PC-3 (cell line): ENCODE measurements around the gene RDH16. TPM values are rescaled to one million over a fixed set of nuclear protein-coding genes. Genes with fewer than 3 reads are reported as not detected.

ENCODE experiments used
- ATAC-seq: fragments of 200-7000 bp; cut with Tn5 transposase; 2 replicates; pipeline ENCODE4 v1.9.1; 2020; ENCODE audit warnings: mild to moderate bottlenecking, moderate library complexity
- BruUV-seq: library from RNA; stranded (reverse); fragments of 400-500 nt; replicated peaks from 2 replicates; lab custom pipeline; 2021; lab: Mats Ljungman, UMichigan
- CTCF ChIA-PET: fragments of 300-600 bp; sonication (Branson Sonifier 250); formaldehyde crosslinking; loops from one replicate; lab custom pipeline; 2022; ENCODE audit warnings: antibody characterized with exemption; lab: Charles Lee
- POLR2A ChIA-PET: fragments of 300-600 bp; sonication (Branson Sonifier 250); formaldehyde crosslinking; loops from one replicate; lab custom pipeline; 2022; ENCODE audit warnings: antibody characterized with exemption; ENCODE audit not compliant: unreplicated experiment; lab: Charles Lee
- DNase-seq: peaks from one replicate; pipeline ENCODE4 v3.0.0-alpha.2; 2015
- H2AFZ ChIP-seq: fragments of 300-600 bp; sonication (generic); 2 replicates; pipeline ENCODE4 v1.6.0; 2016; ENCODE audit warnings: antibody characterized with exemption, low read length
- H3F3A ChIP-seq: fragments of 300-600 bp; sonication (generic); one replicate; pipeline ENCODE4 v1.6.0; 2017; ENCODE audit warnings: antibody characterized with exemption, low read length, control low read depth, mild to moderate bottlenecking; ENCODE audit not compliant: unreplicated experiment
- H3K27ac ChIP-seq: fragments of 300-600 bp; sonication (generic); 2 replicates; pipeline ENCODE4 v1.5.1; 2016; ENCODE audit warnings: mild to moderate bottlenecking, low read length
- H3K27me3 ChIP-seq: fragments of 300-600 bp; sonication (generic); 2 replicates; pipeline ENCODE4 v1.6.1; 2016; ENCODE audit warnings: low read length, mixed read lengths
- H3K36me3 ChIP-seq: fragments of 300-600 bp; sonication (generic); 2 replicates; pipeline ENCODE4 v1.6.1; 2016; ENCODE audit warnings: low read depth, mixed run types, low read length, mixed read lengths
- H3K4me1 ChIP-seq: fragments of 300-600 bp; sonication (generic); 2 replicates; pipeline ENCODE4 v1.5.1; 2016; ENCODE audit warnings: low read length; ENCODE audit not compliant: insufficient read depth
- H3K4me2 ChIP-seq: fragments of 300-600 bp; sonication (generic); 2 replicates; pipeline ENCODE4 v1.6.0; 2016; ENCODE audit warnings: low read length
- H3K4me3 ChIP-seq: fragments of 300-600 bp; sonication (generic); 2 replicates; pipeline ENCODE4 v1.5.1; 2016; ENCODE audit warnings: mild to moderate bottlenecking, low read length, mixed read lengths
- H3K79me2 ChIP-seq: fragments of 300-600 bp; sonication (generic); 2 replicates; pipeline ENCODE4 v1.6.1; 2017; ENCODE audit warnings: low read length, mixed read lengths
- H3K9ac ChIP-seq: fragments of 300-600 bp; sonication (generic); 2 replicates; pipeline ENCODE4 v1.6.0; 2016; ENCODE audit warnings: mild to moderate bottlenecking, low read length
- H3K9me2 ChIP-seq: fragments of 300-600 bp; sonication (generic); replicated peaks from 2 replicates; pipeline ENCODE4 v1.6.1; 2016; ENCODE audit warnings: mixed run types, low read length, mixed read lengths
- H3K9me3 ChIP-seq: fragments of 300-600 bp; sonication (generic); 2 replicates; pipeline ENCODE4 v1.6.1; 2016; ENCODE audit warnings: low read length, mixed read lengths
- H4K20me1 ChIP-seq: fragments of 300-600 bp; sonication (generic); 2 replicates; pipeline ENCODE4 v1.6.1; 2016; ENCODE audit warnings: low read length, mixed read lengths
- CTCF ChIP-seq: fragments of 300-600 bp; sonication (generic); conservative IDR thresholded peaks from 2 replicates; pipeline ENCODE4 v1.5.1; 2017; ENCODE audit warnings: antibody characterized with exemption, low read depth, mild to moderate bottlenecking, low read length
- EZH2 ChIP-seq: fragments of 300-600 bp; sonication (generic); IDR thresholded peaks from one replicate; pipeline ENCODE4 v1.6.1; 2017; ENCODE audit warnings: antibody characterized with exemption, mild to moderate bottlenecking, low read length; ENCODE audit not compliant: unreplicated experiment
- EZH2phosphoT487 ChIP-seq: fragments of 300-600 bp; sonication (generic); IDR thresholded peaks from 2 replicates; pipeline ENCODE4 v1.6.1; 2018; ENCODE audit warnings: mild to moderate bottlenecking, antibody characterized with exemption, low read length, borderline replicate concordance
- intact Hi-C: fragments of 100-400 bp; cut with micrococcal nuclease; formaldehyde crosslinking; loops from 2 replicates; pipeline ENCODE4 v1.9.0; 2023
- total RNA-seq: library from RNA; depleted of rRNA; stranded (reverse); fragments of >200 nt; gene quantifications from 2 replicates; pipeline ENCODE4 v1.2.3, GENCODE V29; 2014

Gene RDH16
- total RNA-seq, 1 experiment from 2014 or later, result 0.73 TPM

- Histone ChIP-seq H3K9me2 (no peaks in the 10 kb centered on the region), H3K4me3 (no peak overlapping the region), H3K4me1 (no peaks in the 10 kb centered on the region), H3K27me3 (no peaks in the 10 kb centered on the region), H2AFZ (no peak overlapping the region), H3K9ac (no peak overlapping the region), H3F3A (no peaks in the 10 kb centered on the region), H3K4me2 (no peak overlapping the region), H4K20me1 (no peaks in the 10 kb centered on the region), H3K79me2 (no peaks in the 10 kb centered on the region), H3K27ac (no peak overlapping the region), H3K36me3 (no peaks in the 10 kb centered on the region), H3K9me3 (no peaks in the 10 kb centered on the region)
- no TSS peak for BruUV-seq
- TF ChIP-seq EZH2, result no peak
- TF ChIP-seq CTCF, result no peak
- no peak for TF ChIP-seq EZH2phosphoT487
- ChIA-PET CTCF (no interaction called here), POLR2A (no interaction called here)
- intact Hi-C loops, result no loop called here
- no peak for ATAC-seq
- DNase-seq, result no peak
Measured at GRCh38 chr12:56916996-56917333, 40.4 kb downstream of the RDH16 start.

- no peaks in the 10 kb centered on the region for H3K9me2 ChIP-seq
- H3K9ac ChIP-seq, result no peak overlapping the region
- POLR2A ChIA-PET, result no interaction called here
- CTCF ChIA-PET, result no interaction called here
- ATAC-seq, result no peak
- TF ChIP-seq EZH2, result no peak
- no peak for TF ChIP-seq EZH2phosphoT487
- TF ChIP-seq CTCF, result no peak
- no peak for DNase-seq
- BruUV-seq, result no TSS peak
- no peaks in the 10 kb centered on the region for H3K4me1 ChIP-seq
- H3K27ac ChIP-seq, result no peak overlapping the region
- H3K4me2 ChIP-seq, result no peak overlapping the region
- no peaks in the 10 kb centered on the region for H3K36me3 ChIP-seq
- no peak overlapping the region for H3K4me3 ChIP-seq
- intact Hi-C loops, result no loop called here
- H4K20me1 ChIP-seq, result no peaks in the 10 kb centered on the region
- H2AFZ ChIP-seq, result no peak overlapping the region
- no peaks in the 10 kb centered on the region for H3K9me3 ChIP-seq
- H3K27me3 ChIP-seq, result no peaks in the 10 kb centered on the region
- no peaks in the 10 kb centered on the region for H3F3A ChIP-seq
- no peaks in the 10 kb centered on the region for H3K79me2 ChIP-seq
Measured at GRCh38 chr12:56916296-56916995, 41.0 kb downstream of the RDH16 start.

- DNase-seq (no peak), ATAC-seq (no peak)
- no peaks in the 10 kb centered on the region for H3K4me1 ChIP-seq
- H3K4me2 ChIP-seq, result no peak overlapping the region
- intact Hi-C loops, result no loop called here
- no peak overlapping the region for H2AFZ ChIP-seq
- H3K27me3 ChIP-seq, result no peaks in the 10 kb centered on the region
- H3K9me3 ChIP-seq, result no peaks in the 10 kb centered on the region
- no TSS peak for BruUV-seq
- no peak overlapping the region for H3K27ac ChIP-seq
- no peak overlapping the region for H3K9ac ChIP-seq
- H3F3A ChIP-seq, result no peaks in the 10 kb centered on the region
- CTCF ChIA-PET, result no interaction called here
- H3K79me2 ChIP-seq, result no peaks in the 10 kb centered on the region
- no peaks in the 10 kb centered on the region for H4K20me1 ChIP-seq
- H3K36me3 ChIP-seq, result no peaks in the 10 kb centered on the region; the same call in 1 of the 2 replicates
- no peaks in the 10 kb centered on the region for H3K9me2 ChIP-seq
- H3K4me3 ChIP-seq, result no peak overlapping the region
- POLR2A ChIA-PET, result no interaction called here
- TF ChIP-seq CTCF (no peak), EZH2 (no peak), EZH2phosphoT487 (no peak)
Measured at GRCh38 chr12:56914724-56915123, 42.7 kb downstream of the RDH16 start.
